ENCODE data around the gene SCIN.
"Not testable (repeated sequence)": the region's sequence is repeated elsewhere in the genome, so short reads cannot be mapped to it uniquely, and the experiment has no call there.

SCIN gene

GRCh38 chr7:12640299-12641096 lies 70.0 kb downstream of the SCIN start:
- H3K9me3 ChIP-seq (ENCODE audit: low read length): no peaks in the 10 kb centered on the region
- H3K9ac ChIP-seq (ENCODE audit: low read length): no peak overlapping the region
- H3K4me1 ChIP-seq (ENCODE audit: insufficient read depth, low read length): peaks cover 17% of the 10 kb centered on the region
- no peak overlapping the region for H3K4me3 ChIP-seq (ENCODE audit: low read depth in 1 of 2, low read length in 2 of 2)
- H3K27me3 ChIP-seq (ENCODE audit: control insufficient read depth in 1 of 2, insufficient read depth in 2 of 2, low read length in 2 of 2): no peaks in the 10 kb centered on the region
- no peak overlapping the region for H3K27ac ChIP-seq (ENCODE audit: low read depth, low read length)
- H3K36me3 ChIP-seq (ENCODE audit: insufficient read depth, low read length): no peaks in the 10 kb centered on the region

GRCh38 chr7:12641196-12641595 lies 70.7 kb downstream of the SCIN start:
- no peaks in the 10 kb centered on the region for H3K27me3 ChIP-seq (ENCODE audit: control insufficient read depth in 1 of 2, insufficient read depth in 2 of 2, low read length in 2 of 2)
- H3K9ac ChIP-seq (ENCODE audit: low read length): no peak overlapping the region
- no peaks in the 10 kb centered on the region for H3K9me3 ChIP-seq (ENCODE audit: low read length)
- H3K4me1 ChIP-seq (ENCODE audit: insufficient read depth, low read length): peaks cover 17% of the 10 kb centered on the region
- H3K36me3 ChIP-seq (ENCODE audit: insufficient read depth, low read length): no peaks in the 10 kb centered on the region
- H3K4me3 ChIP-seq (ENCODE audit: low read depth in 1 of 2, low read length in 2 of 2): no peak overlapping the region
- no peak overlapping the region for H3K27ac ChIP-seq (ENCODE audit: low read depth, low read length)

- Histone ChIP-seq H3K36me3 (ENCODE audit: insufficient read depth, low read length) (no peaks in the 10 kb centered on the region), H3K4me3 (ENCODE audit: low read depth in 1 of 2, low read length in 2 of 2) (no peak overlapping the region), H3K27ac (ENCODE audit: low read depth, low read length) (no peak overlapping the region), H3K27me3 (ENCODE audit: control insufficient read depth in 1 of 2, insufficient read depth in 2 of 2, low read length in 2 of 2) (no peaks in the 10 kb centered on the region), H3K9ac (ENCODE audit: low read length) (no peak overlapping the region), H3K4me1 (ENCODE audit: insufficient read depth, low read length) (peaks cover 17% of the 10 kb centered on the region), H3K9me3 (ENCODE audit: low read length) (no peaks in the 10 kb centered on the region)
Observed at GRCh38 chr7:12642508-12642907, 72.0 kb downstream of the SCIN start.

GRCh38 chr7:12643001-12643643 lies 72.6 kb downstream of the SCIN start:
- no peak overlapping the region for H3K27ac ChIP-seq (ENCODE audit: low read depth, low read length)
- H3K4me1 ChIP-seq (ENCODE audit: insufficient read depth, low read length): peaks cover 14% of the 10 kb centered on the region
- H3K27me3 ChIP-seq (ENCODE audit: control insufficient read depth in 1 of 2, insufficient read depth in 2 of 2, low read length in 2 of 2): no peaks in the 10 kb centered on the region

GRCh38 chr7:12643644-12644043 lies 73.1 kb downstream of the SCIN start:
- no peak overlapping the region for H3K9ac ChIP-seq (ENCODE audit: low read length)
- H3K27me3 ChIP-seq (ENCODE audit: control insufficient read depth in 1 of 2, insufficient read depth in 2 of 2, low read length in 2 of 2): no peaks in the 10 kb centered on the region
- H3K4me3 ChIP-seq (ENCODE audit: low read depth in 1 of 2, low read length in 2 of 2): no peak overlapping the region
- H3K36me3 ChIP-seq (ENCODE audit: insufficient read depth, low read length): no peaks in the 10 kb centered on the region
- no peak overlapping the region for H3K27ac ChIP-seq (ENCODE audit: low read depth, low read length)
- no peaks in the 10 kb centered on the region for H3K9me3 ChIP-seq (ENCODE audit: low read length)
- peaks cover 8% of the 10 kb centered on the region for H3K4me1 ChIP-seq (ENCODE audit: insufficient read depth, low read length)

More at GRCh38 chr7:12643001-12643643, 72.6 kb downstream of the SCIN start:
- H3K9ac ChIP-seq (ENCODE audit: low read length): no peak overlapping the region
- H3K36me3 ChIP-seq (ENCODE audit: insufficient read depth, low read length): no peaks in the 10 kb centered on the region
- no peaks in the 10 kb centered on the region for H3K9me3 ChIP-seq (ENCODE audit: low read length)
- no peak overlapping the region for H3K4me3 ChIP-seq (ENCODE audit: low read depth in 1 of 2, low read length in 2 of 2)

GRCh38 chr7:12645212-12645611 lies 74.7 kb downstream of the SCIN start:
- not testable (repeated sequence) for H3K4me3 ChIP-seq (ENCODE audit: low read depth in 1 of 2, low read length in 2 of 2); H3K36me3 ChIP-seq (ENCODE audit: insufficient read depth, low read length)

GRCh38 chr7:12646139-12646538 lies 75.6 kb downstream of the SCIN start:
- Histone ChIP-seq H3K9me3 (ENCODE audit: low read length) (no peaks in the 10 kb centered on the region), H3K36me3 (ENCODE audit: insufficient read depth, low read length) (no peaks in the 10 kb centered on the region), H3K27me3 (ENCODE audit: control insufficient read depth in 1 of 2, insufficient read depth in 2 of 2, low read length in 2 of 2) (no peaks in the 10 kb centered on the region), H3K4me1 (ENCODE audit: insufficient read depth, low read length) (no peaks in the 10 kb centered on the region), H3K27ac (ENCODE audit: low read depth, low read length) (no peak overlapping the region), H3K9ac (ENCODE audit: low read length) (no peak overlapping the region), H3K4me3 (ENCODE audit: low read depth in 1 of 2, low read length in 2 of 2) (no peak overlapping the region)

More at GRCh38 chr7:12645212-12645611, 74.7 kb downstream of the SCIN start:
- H3K4me1 ChIP-seq (ENCODE audit: insufficient read depth, low read length); H3K27ac ChIP-seq (ENCODE audit: low read depth, low read length); H3K9ac ChIP-seq (ENCODE audit: low read length); H3K27me3 ChIP-seq (ENCODE audit: control insufficient read depth in 1 of 2, insufficient read depth in 2 of 2, low read length in 2 of 2); H3K9me3 ChIP-seq (ENCODE audit: low read length): not testable (repeated sequence)

- Histone ChIP-seq H3K4me1 (ENCODE audit: insufficient read depth, low read length) (no peaks in the 10 kb centered on the region), H3K27me3 (ENCODE audit: control insufficient read depth in 1 of 2, insufficient read depth in 2 of 2, low read length in 2 of 2) (no peaks in the 10 kb centered on the region), H3K9me3 (ENCODE audit: low read length) (no peaks in the 10 kb centered on the region), H3K27ac (ENCODE audit: low read depth, low read length) (no peak overlapping the region), H3K9ac (ENCODE audit: low read length) (no peak overlapping the region), H3K36me3 (ENCODE audit: insufficient read depth, low read length) (no peaks in the 10 kb centered on the region), H3K4me3 (ENCODE audit: low read depth in 1 of 2, low read length in 2 of 2) (no peak overlapping the region)
Observed at GRCh38 chr7:12647364-12648219, 77.1 kb downstream of the SCIN start.

- no peak overlapping the region for H3K4me3 ChIP-seq (ENCODE audit: low read depth in 1 of 2, low read length in 2 of 2)
- no peaks in the 10 kb centered on the region for H3K36me3 ChIP-seq (ENCODE audit: insufficient read depth, low read length)
- no peaks in the 10 kb centered on the region for H3K9me3 ChIP-seq (ENCODE audit: low read length)
- H3K4me1 ChIP-seq (ENCODE audit: insufficient read depth, low read length): no peaks in the 10 kb centered on the region
- no peaks in the 10 kb centered on the region for H3K27me3 ChIP-seq (ENCODE audit: control insufficient read depth in 1 of 2, insufficient read depth in 2 of 2, low read length in 2 of 2)
- no peak overlapping the region for H3K27ac ChIP-seq (ENCODE audit: low read depth, low read length)
- no peak overlapping the region for H3K9ac ChIP-seq (ENCODE audit: low read length)
Observed at GRCh38 chr7:12648704-12649261, 78.3 kb downstream of the SCIN start.

- Histone ChIP-seq H3K27ac (ENCODE audit: low read depth, low read length) (no peak overlapping the region), H3K9ac (ENCODE audit: low read length) (no peak overlapping the region), H3K27me3 (ENCODE audit: control insufficient read depth in 1 of 2, insufficient read depth in 2 of 2, low read length in 2 of 2) (no peaks in the 10 kb centered on the region)
Observed at GRCh38 chr7:12649348-12649747, 78.8 kb downstream of the SCIN start.

GRCh38 chr7:12650080-12650479 lies 79.6 kb downstream of the SCIN start:
- no peaks in the 10 kb centered on the region for H3K27me3 ChIP-seq (ENCODE audit: control insufficient read depth in 1 of 2, insufficient read depth in 2 of 2, low read length in 2 of 2)
- no peak overlapping the region for H3K27ac ChIP-seq (ENCODE audit: low read depth, low read length)
- no peaks in the 10 kb centered on the region for H3K4me1 ChIP-seq (ENCODE audit: insufficient read depth, low read length)

More at GRCh38 chr7:12649348-12649747, 78.8 kb downstream of the SCIN start:
- Histone ChIP-seq H3K4me1 (ENCODE audit: insufficient read depth, low read length) (no peaks in the 10 kb centered on the region), H3K36me3 (ENCODE audit: insufficient read depth, low read length) (no peaks in the 10 kb centered on the region), H3K4me3 (ENCODE audit: low read depth in 1 of 2, low read length in 2 of 2) (no peak overlapping the region), H3K9me3 (ENCODE audit: low read length) (no peaks in the 10 kb centered on the region)

More at GRCh38 chr7:12650080-12650479, 79.6 kb downstream of the SCIN start:
- Histone ChIP-seq H3K9ac (ENCODE audit: low read length) (no peak overlapping the region), H3K9me3 (ENCODE audit: low read length) (no peaks in the 10 kb centered on the region), H3K36me3 (ENCODE audit: insufficient read depth, low read length) (no peaks in the 10 kb centered on the region), H3K4me3 (ENCODE audit: low read depth in 1 of 2, low read length in 2 of 2) (no peak overlapping the region)
